GM18951 (cell line): Measurements from ENCODE around the gene DENND1B.
"Not testable (repeated sequence)": the region's sequence is repeated elsewhere in the genome, so short reads cannot be mapped to it uniquely, and the experiment has no call there.

Experiments used
- POLR2A ChIP-seq: IDR thresholded peaks from 4 replicates; pipeline ENCODE4 v1.6.1; 2011; ENCODE audit warnings: mild to moderate bottlenecking; ENCODE audit not compliant: insufficient read length, insufficient read depth; ENCODE audit errors: extremely low read depth
- in situ Hi-C: fragments of 300-500 bp; cut with MboI; formaldehyde crosslinking; loops from one replicate; pipeline ENCODE4 v1.12.0; 2022; ENCODE audit warnings: low sequenced_read_pairs, mixed read lengths, inconsistent platforms; ENCODE audit not compliant: unreplicated experiment

The DENND1B gene

DNA sequence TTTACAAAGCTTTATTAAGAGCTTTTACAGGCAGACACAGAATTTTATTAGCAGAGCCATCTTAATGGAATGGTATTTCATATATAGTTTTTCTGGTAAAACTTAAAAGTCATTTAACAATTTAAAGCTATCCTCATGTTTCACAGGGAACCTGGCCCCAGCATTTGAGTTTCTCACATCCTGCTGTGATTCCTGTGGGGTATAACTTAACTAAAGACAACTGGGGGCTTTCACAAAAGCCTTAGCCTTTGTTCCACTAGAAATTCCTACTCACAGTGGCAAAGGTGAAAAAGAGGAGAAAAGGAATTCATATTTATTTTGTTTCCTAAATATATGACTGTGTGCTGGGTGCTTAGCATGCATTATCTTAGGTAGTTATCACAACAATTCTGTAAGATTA lies 233.9 kb downstream of the DENND1B start:
- no peak for TF ChIP-seq POLR2A

DNA sequence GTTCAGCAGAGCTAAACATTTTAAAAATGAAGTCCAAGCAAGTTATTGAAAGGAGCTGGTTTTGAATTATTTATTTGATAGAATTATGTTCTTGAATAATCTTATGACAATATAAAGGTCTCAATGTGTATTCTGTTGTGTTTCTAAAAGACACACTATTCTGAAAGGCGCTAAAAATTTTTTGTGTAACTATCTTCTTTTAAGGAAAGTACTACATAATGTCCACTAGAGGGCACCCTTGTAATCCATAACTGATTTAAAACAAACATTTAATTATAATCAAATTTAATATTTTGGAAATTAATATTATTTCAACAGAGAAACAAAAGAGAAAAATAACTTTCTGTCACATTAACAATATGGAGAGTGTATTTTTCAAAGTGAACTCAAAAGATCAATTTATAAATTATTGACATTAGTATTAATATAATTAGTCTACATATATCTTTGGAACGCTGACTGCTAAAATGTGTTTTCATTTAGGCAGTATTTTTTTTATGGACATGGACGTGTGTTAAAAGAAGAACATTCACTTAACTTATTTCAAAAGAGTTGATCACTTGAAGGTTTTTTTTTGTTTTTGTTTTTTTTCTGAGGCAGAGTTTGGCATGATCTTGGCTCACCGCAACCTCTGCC lies 248.4 kb downstream of the DENND1B start:
- in situ Hi-C loops: no loop called here
- TF ChIP-seq POLR2A: no peak

More for the DNA sequence above, 233.9 kb downstream of the DENND1B start:
- in situ Hi-C loops: no loop called here

DNA sequence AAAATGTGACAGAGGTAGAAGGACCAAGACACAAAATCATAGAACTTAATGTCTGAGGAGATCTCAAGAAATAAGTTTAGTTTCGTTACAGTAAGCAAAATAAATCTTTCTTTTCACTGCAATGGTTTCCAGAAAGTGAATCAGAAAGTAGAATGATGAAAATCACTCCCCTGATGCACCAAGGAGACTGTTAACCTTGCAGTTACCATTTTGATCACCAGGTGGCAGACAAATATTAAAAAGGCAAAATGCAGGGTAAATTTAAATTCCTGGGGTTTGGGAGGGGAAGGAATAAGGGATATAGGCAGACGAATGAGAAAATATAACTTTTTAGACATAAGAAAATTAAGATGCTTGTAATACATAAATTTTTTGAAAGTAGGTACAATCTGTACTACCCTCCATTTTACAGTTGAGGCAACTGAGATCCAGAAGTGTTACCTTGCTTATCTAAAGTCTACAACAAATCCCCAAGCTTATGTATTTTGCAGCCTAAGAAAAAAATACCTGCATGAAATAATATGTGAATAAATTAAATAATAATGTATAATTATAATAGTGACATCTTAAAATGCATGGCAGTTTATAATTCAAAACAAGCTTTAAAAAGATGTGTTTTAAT lies 254.1 kb downstream of the DENND1B start:
- no peak for TF ChIP-seq POLR2A
- in situ Hi-C loops: no loop called here

DNA sequence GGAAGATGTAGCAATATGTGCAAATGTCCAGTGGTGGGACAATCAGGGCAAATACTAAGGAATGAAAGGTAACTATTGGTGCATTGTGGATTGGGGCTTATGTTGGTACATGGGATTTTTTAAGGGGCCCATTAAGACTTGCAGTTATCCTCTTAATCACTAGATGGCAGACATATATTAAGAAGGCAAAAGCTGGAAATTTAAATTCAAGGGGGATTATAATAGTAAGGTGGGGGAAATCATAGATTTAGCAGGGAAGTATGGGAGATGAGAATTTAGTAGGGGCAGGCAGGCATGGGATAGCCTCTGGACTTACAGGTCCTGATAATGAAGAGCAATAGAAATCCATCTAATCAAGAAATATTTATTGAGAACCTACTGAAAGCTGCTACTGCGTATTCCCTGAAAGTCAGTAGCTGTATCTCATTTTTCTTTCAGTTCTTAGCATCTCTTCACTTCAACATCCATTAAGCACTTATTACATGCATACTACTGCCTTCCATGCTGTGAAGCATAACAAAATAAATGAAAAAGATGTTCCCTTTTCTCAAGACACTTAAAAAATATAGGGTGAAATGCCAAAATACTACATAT lies 255.4 kb downstream of the DENND1B start:
- in situ Hi-C loops: no loop called here

DNA sequence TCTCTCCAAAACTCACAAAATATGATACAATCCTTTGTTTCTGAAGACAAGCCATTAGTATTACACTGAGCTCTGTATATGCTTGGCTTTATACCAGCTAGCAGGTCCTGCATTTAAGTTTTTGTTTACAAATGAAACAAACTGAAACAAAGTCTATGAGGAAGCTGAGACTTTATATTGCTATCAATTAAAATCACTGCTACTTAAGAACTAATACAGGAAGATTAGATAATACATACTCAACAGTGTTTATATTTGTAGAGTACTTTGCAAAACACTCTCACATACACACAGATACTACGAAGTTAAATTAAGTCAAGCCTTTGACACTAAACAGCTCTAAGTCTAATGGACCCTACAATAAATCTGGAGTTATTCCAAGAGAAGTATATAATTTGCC lies 259.9 kb downstream of the DENND1B start:
- no peak for TF ChIP-seq POLR2A
- in situ Hi-C loops: no loop called here

More for the DNA sequence above, 255.4 kb downstream of the DENND1B start:
- TF ChIP-seq POLR2A: no peak

DNA sequence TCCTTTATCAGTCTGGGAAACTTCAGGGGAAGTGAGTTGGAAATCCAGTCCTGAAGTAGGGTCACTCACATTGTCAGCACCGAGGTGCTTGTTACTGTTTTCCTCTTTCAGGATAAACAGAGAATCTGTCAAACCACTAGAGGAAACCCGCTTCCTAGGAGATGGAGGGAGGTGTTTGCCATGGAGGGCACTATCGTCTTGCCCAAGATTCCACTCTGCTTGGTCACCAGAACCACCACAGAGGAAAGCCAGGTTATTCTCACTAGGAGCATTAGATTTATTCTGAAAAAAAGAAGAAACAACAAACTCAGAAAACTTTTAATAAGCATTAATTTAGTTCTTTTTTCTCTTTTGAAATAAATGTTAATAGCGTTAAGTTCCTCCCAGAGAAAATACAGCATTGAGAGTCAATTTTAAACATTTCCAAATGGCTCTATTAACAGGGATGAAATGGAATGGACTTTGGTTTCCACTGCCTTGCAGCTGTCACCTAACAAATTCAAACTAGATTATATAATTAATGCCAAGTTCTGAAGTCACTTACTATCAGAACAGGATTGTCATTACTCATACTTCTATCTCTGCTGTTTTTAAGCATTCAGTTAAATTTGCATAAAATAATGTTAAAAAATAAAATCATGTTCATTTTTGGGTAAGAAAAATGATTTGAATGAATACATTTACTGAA lies 264.4 kb downstream of the DENND1B start:
- in situ Hi-C loops: no loop called here
- TF ChIP-seq POLR2A: no peak

DNA sequence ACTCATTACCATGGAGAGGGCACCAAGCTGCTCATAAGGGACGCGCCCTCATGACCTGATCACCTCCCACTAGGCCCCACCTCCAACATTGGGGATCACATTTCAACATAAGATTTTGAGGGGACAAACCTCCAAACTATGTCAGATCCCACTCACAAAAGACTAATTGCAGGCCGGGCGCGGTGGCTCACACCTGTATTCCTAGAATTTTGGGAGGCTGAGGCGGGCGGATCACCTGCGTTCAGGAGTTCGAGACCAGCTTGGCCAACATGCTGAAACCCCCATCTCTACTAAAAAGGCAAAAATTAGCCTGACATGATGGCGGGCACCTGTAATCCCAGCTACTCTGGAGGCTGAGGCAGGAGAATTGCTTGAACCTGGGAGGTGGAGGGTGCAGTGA lies 278.6 kb downstream of the DENND1B start:
- in situ Hi-C loops: no loop called here
- no peak for TF ChIP-seq POLR2A

DNA sequence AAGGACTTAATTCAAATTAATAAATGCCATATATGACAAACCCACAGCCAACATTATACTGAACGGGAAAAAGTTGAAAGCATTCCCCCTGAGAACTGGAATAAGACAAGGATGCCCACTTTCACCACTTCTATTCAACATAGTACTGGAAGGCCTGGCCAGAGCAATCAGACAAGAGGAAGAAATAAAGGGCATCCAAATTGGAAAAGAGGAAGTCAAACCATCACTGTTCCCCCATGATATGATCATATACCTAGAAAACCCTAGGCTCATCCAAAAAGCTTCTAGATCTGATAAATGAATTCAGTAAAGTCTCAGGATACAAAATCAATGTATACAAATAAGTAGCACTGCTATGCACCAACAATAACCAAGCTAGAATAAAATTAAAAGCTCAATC lies 283.8 kb downstream of the DENND1B start:
- in situ Hi-C loops: not testable (repeated sequence)

DNA sequence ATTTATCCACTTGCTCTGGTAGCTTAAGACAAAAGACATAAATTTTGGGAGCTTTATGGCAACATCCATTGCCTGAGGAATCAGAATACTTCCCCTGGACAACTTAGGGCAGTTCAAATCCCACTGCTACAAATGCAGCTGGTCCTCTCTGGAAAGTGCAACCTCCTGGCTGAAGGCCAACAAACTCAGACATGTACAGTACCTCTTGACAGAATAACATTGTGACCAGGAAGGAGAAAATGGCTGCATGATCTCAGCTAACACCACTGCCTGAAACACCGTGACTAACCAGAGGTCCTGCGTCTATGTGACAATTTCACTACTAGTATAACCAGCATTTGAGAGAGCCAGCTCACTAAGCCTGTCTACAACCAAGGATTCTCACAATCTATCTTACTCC lies 288.3 kb downstream of the DENND1B start:
- in situ Hi-C loops: no loop called here
- no peak for TF ChIP-seq POLR2A

DNA sequence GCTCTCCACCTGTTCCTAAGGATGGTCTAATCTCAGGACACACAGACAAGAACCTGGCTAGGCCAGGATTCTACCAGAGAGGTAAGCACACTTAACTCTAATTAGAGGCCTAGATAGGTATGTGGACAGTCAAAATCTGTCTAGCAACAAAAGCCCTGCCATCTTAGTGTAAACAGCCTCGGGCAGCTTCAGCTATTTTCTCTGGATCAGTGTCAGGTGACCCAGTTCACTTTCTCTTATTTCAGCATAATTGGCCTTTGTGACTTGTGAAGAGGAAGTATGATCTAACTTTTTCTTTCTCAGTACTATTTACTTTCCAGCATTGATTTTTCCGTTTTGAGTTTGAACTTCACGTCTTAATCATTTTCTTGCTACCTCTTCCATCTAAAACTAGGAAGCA lies 289.5 kb downstream of the DENND1B start:
- TF ChIP-seq POLR2A: no peak
- in situ Hi-C loops: no loop called here

DNA sequence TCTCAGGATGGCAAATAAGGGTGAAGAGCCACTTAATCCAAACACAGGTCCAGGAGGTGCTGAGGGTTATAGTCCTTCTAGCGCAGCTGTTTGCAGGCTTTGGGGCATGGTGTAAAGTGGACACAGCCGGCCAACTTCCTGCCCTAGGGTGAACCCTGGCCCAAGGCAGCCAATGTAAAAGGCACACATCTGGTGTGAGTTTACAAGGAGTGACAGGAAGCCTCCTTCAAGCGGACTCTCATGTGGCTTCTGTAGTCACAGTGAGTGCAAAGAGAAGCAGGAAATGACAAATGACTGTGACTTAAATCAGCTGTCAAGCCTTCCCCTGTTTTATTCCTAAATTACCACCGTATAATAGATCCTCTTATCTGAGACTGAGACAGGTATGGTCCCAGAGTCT lies 294.2 kb downstream of the DENND1B start:
- in situ Hi-C loops: no loop called here

DNA sequence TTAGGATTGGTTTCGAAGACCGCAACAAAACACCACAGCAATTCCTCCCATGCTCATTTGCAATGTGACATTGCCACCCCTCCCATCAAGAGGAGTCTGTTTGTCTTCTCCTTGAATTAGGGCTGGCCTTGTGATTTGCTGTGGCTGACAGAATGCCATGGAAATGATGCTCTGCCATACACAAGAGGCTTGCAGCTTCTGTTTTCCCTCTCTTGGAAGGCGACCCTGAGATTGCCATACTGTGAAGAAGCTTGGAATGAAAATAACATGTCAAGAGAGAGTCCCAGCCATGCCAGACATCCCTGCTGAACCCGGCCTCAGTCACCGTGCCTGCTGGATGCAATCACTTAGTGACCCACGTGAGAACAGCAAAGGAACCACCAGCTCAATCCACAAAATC lies 294.8 kb downstream of the DENND1B start:
- in situ Hi-C loops: no loop called here
- TF ChIP-seq POLR2A: no peak

More for the DNA sequence above, 294.2 kb downstream of the DENND1B start:
- no peak for TF ChIP-seq POLR2A

DNA sequence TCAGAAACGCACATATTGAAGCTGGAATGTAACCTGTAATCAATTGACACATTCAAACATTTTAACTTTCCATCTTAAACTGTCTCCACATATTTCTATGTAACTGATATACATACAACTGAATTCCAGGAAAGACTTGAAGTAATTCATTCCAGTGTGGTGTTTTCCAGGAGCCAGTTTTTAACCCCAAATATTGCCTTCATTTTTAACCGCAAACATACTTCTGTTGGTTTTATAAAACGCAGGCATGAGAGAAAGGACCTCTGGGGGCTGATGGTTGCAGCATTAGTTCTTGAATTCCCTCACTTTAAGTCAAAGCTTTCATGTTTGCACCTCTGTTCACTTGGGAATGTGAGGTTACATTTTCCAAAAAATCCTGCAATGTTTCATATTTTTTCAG lies 303.1 kb downstream of the DENND1B start:
- no peak for TF ChIP-seq POLR2A
- in situ Hi-C loops: no loop called here
